ENCODE results near the gene RASSF8.

DNA sequence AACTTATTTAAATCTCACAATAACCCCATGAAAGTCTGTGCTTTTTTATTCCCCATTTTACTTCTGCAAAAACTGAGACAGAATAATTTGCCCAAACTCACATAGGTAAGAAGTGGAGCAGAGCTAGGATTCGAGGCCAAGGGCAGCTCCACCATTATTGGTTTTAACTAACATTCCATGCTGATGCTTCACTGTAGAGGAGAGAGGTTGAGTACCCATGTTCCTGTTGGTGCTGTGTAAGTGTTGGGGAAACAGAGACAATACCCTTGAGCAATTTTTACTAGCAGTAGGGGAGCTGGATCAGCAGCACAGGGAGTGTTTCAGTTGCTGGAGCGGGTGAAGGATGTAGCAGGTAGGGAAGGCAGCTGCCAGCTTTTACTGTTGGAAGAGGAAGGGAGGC, 21.1 kb downstream of the RASSF8 start:
- TF ChIP-seq ZBTB7A (IDR thresholded peaks at IDR 0.05; ENCODE audit: low read depth) (no peak), EP300 (IDR thresholded peaks at IDR 0.05; ENCODE audit: borderline replicate concordance) (no peak), TAF1 (IDR thresholded peaks at IDR 0.05; ENCODE audit: low read depth) (no peak), CEBPB (IDR thresholded peaks at IDR 0.05) (no peak), YY1 (IDR thresholded peaks at IDR 0.05; ENCODE audit: low read depth) (no peak), NFIC (IDR thresholded peaks at IDR 0.05) (no peak), CREB1 (IDR thresholded peaks at IDR 0.05; ENCODE audit: low read depth) (no peak), USF1 (IDR thresholded peaks at IDR 0.05) (no peak), MAX (IDR thresholded peaks at IDR 0.05) (no peak)
- TF ChIP-seq, protein P1, sequence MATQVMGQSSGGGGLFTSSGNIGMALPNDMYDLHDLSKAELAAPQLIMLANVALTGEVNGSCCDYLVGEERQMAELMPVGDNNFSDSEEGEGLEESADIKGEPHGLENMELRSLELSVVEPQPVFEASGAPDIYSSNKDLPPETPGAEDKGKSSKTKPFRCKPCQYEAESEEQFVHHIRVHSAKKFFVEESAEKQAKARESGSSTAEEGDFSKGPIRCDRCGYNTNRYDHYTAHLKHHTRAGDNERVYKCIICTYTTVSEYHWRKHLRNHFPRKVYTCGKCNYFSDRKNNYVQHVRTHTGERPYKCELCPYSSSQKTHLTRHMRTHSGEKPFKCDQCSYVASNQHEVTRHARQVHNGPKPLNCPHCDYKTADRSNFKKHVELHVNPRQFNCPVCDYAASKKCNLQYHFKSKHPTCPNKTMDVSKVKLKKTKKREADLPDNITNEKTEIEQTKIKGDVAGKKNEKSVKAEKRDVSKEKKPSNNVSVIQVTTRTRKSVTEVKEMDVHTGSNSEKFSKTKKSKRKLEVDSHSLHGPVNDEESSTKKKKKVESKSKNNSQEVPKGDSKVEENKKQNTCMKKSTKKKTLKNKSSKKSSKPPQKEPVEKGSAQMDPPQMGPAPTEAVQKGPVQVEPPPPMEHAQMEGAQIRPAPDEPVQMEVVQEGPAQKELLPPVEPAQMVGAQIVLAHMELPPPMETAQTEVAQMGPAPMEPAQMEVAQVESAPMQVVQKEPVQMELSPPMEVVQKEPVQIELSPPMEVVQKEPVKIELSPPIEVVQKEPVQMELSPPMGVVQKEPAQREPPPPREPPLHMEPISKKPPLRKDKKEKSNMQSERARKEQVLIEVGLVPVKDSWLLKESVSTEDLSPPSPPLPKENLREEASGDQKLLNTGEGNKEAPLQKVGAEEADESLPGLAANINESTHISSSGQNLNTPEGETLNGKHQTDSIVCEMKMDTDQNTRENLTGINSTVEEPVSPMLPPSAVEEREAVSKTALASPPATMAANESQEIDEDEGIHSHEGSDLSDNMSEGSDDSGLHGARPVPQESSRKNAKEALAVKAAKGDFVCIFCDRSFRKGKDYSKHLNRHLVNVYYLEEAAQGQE (IDR thresholded peaks at IDR 0.05; ENCODE audit: low read depth), result no peak

Measured in Ishikawa (cell line).